Thyroid gland (tissue), 4 donors: Measurements from ENCODE around the gene CCT2.

Experiments
- CTCF ChIP-seq, 6 experiments: fragments of 200-600 bp in 3 of 6; fragments of 450-650 bp in 3 of 6; sonication (generic) in 3 of 6; IDR thresholded peaks; one replicate each; pipeline ENCODE4 v1.5.1; 2016 to 2019; ENCODE audit warnings: antibody characterized with exemption in 6 of 6, mild to moderate bottlenecking in 2 of 6, inconsistent platforms in 1 of 6, moderate library complexity in 1 of 6
- POLR2A ChIP-seq, 2 donors: fragments of 450-650 bp; IDR thresholded peaks; one replicate each; pipeline ENCODE4 v1.6.1; 2017; ENCODE audit warnings: antibody characterized with exemption in 2 of 2, mild to moderate bottlenecking in 2 of 2, moderate library complexity in 1 of 2

- TF ChIP-seq CTCF (IDR thresholded peaks at IDR 0.05) (no peak), POLR2A (IDR thresholded peaks at IDR 0.05) (no peak)
Measured at GRCh38 chr12:69578283-69578682, 7.0 kb upstream of the CCT2 start.
